Body of pancreas (tissue), 4 donors: ENCODE measurements around the gene CUL4A.

Experiments
- POLR2A ChIP-seq, 3 donors: fragments of 450-650 bp; IDR thresholded peaks; one replicate each; pipeline ENCODE4 v1.6.1; 2016; ENCODE audit warnings: antibody characterized with exemption in 3 of 3, mild to moderate bottlenecking in 2 of 3
- TF ChIP-seq, protein P1 (sequence below), 7 experiments: fragments of 450-650 bp in 4 of 7; fragments of 200-600 bp in 3 of 7; sonication (generic) in 3 of 7; IDR thresholded peaks; one replicate each; pipeline ENCODE4 v1.5.1; 2016 to 2019; ENCODE audit warnings: antibody characterized with exemption in 7 of 7

DNA sequence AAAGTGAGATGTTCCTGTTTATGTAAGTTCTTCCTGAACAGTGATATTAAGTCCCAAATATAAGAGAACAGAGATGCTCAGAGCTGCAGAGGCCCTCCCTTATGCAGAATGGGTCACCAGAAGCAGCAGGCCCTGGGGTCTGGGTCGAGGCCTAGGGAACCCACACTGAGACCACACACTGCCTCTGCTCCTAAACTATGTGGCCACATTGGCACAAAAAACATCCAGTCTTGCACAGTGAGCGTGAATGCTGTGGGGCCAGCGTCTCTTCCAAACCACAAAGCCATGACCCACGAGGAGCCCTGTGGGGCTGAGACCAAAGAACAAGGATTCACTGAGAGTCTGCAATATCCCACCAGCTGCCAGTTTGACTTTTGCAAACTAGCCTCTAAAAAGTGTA, 27.4 kb upstream of the CUL4A start:
- no peak for TF ChIP-seq POLR2A (IDR thresholded peaks at IDR 0.05)
- TF ChIP-seq, protein P1, sequence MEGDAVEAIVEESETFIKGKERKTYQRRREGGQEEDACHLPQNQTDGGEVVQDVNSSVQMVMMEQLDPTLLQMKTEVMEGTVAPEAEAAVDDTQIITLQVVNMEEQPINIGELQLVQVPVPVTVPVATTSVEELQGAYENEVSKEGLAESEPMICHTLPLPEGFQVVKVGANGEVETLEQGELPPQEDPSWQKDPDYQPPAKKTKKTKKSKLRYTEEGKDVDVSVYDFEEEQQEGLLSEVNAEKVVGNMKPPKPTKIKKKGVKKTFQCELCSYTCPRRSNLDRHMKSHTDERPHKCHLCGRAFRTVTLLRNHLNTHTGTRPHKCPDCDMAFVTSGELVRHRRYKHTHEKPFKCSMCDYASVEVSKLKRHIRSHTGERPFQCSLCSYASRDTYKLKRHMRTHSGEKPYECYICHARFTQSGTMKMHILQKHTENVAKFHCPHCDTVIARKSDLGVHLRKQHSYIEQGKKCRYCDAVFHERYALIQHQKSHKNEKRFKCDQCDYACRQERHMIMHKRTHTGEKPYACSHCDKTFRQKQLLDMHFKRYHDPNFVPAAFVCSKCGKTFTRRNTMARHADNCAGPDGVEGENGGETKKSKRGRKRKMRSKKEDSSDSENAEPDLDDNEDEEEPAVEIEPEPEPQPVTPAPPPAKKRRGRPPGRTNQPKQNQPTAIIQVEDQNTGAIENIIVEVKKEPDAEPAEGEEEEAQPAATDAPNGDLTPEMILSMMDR (IDR thresholded peaks at IDR 0.05), result no peak
